GM19240 (cell line): ENCODE data around the gene JAKMIP3.
"Not testable (repeated sequence)": the region's sequence is repeated elsewhere in the genome, so short reads cannot be mapped to it uniquely, and the experiment has no call there.

Source experiments
- DNase-seq: peaks from one replicate; pipeline ENCODE4 v3.0.0; 2011; ENCODE audit warnings: low spot score; ENCODE audit not compliant: insufficient read length

The JAKMIP3 gene

GRCh38 chr10:132064082-132064755 is 1.5 kb upstream of the JAKMIP3 start:
- DNase-seq, result no peak

GRCh38 chr10:132064771-132065437 is 842 bp upstream of the JAKMIP3 start:
- DNase-seq, result no peak

- no peak for DNase-seq
Measured at GRCh38 chr10:132066186-132066585, 440 bp downstream of the JAKMIP3 start.

- no peak for DNase-seq
Measured at GRCh38 chr10:132066812-132067211, 1.1 kb downstream of the JAKMIP3 start.

GRCh38 chr10:132068431-132069121 is 2.8 kb downstream of the JAKMIP3 start:
- no peak for DNase-seq

- DNase-seq, result no peak
Measured at GRCh38 chr10:132069122-132069848, 3.5 kb downstream of the JAKMIP3 start.

GRCh38 chr10:132069849-132070182 is 4.1 kb downstream of the JAKMIP3 start:
- DNase-seq, result no peak

- no peak for DNase-seq
Measured at GRCh38 chr10:132070724-132071123, 5.0 kb downstream of the JAKMIP3 start.

GRCh38 chr10:132071667-132072066 is 5.9 kb downstream of the JAKMIP3 start:
- no peak for DNase-seq

- DNase-seq, result no peak
Measured at GRCh38 chr10:132075909-132076577, 10.3 kb downstream of the JAKMIP3 start.

GRCh38 chr10:132076578-132077081 is 10.9 kb downstream of the JAKMIP3 start:
- no peak for DNase-seq

GRCh38 chr10:132077091-132077490 is 11.3 kb downstream of the JAKMIP3 start:
- no peak for DNase-seq

GRCh38 chr10:132078746-132079345 is 13.1 kb downstream of the JAKMIP3 start:
- DNase-seq, result no peak

GRCh38 chr10:132084384-132084783 is 18.6 kb downstream of the JAKMIP3 start:
- DNase-seq, result not testable (repeated sequence)

- DNase-seq, result not testable (repeated sequence)
Measured at GRCh38 chr10:132093236-132093635, 27.5 kb downstream of the JAKMIP3 start.

GRCh38 chr10:132094581-132095234 is 29.0 kb downstream of the JAKMIP3 start:
- DNase-seq, result no peak

- no peak for DNase-seq
Measured at GRCh38 chr10:132095403-132096113, 29.8 kb downstream of the JAKMIP3 start.

- DNase-seq, result no peak
Measured at GRCh38 chr10:132096223-132096622, 30.5 kb downstream of the JAKMIP3 start.

GRCh38 chr10:132096863-132097478 is 31.2 kb downstream of the JAKMIP3 start:
- DNase-seq, result no peak
